ENCODE measurements around the gene CHRNA4.

Gene CHRNA4

GRCh38 chr20:63320616-63321147 is 40.5 kb downstream of the CHRNA4 start:
- no peak for DNase-seq (ENCODE audit: low read depth in 2 of 2)

- DNase-seq (ENCODE audit: low read depth in 2 of 2) = no peak
These were observed 41.1 kb downstream of the CHRNA4 start for GRCh38 chr20:63320041-63320511.

GRCh38 chr20:63319164-63320040 is 41.7 kb downstream of the CHRNA4 start:
- DNase-seq (ENCODE audit: low read depth in 2 of 2) = no peak

GRCh38 chr20:63318391-63319163 is 42.6 kb downstream of the CHRNA4 start:
- no peak for DNase-seq (ENCODE audit: low read depth in 2 of 2)

- no peak for DNase-seq (ENCODE audit: low read depth in 2 of 2)
These were observed 43.4 kb downstream of the CHRNA4 start for GRCh38 chr20:63317601-63318291.

- no peak for DNase-seq (ENCODE audit: low read depth in 2 of 2)
These were observed 44.1 kb downstream of the CHRNA4 start for GRCh38 chr20:63317061-63317460.

- no peak for DNase-seq (ENCODE audit: low read depth in 2 of 2)
These were observed 44.6 kb downstream of the CHRNA4 start for GRCh38 chr20:63316502-63316921.

GRCh38 chr20:63315731-63316491 is 45.2 kb downstream of the CHRNA4 start:
- no peak for DNase-seq (ENCODE audit: low read depth in 2 of 2)

- no peak for DNase-seq (ENCODE audit: low read depth in 2 of 2)
These were observed 45.9 kb downstream of the CHRNA4 start for GRCh38 chr20:63315240-63315689.

GRCh38 chr20:63314566-63315239 is 46.4 kb downstream of the CHRNA4 start:
- no peak for DNase-seq (ENCODE audit: low read depth in 2 of 2)

GRCh38 chr20:63314015-63314471 is 47.1 kb downstream of the CHRNA4 start:
- DNase-seq (ENCODE audit: low read depth in 2 of 2) = no peak

- DNase-seq (ENCODE audit: low read depth in 2 of 2) = no peak
These were observed 47.7 kb downstream of the CHRNA4 start for GRCh38 chr20:63313349-63314014.

- DNase-seq (ENCODE audit: low read depth in 2 of 2) = no peak
These were observed 48.3 kb downstream of the CHRNA4 start for GRCh38 chr20:63312690-63313348.

GRCh38 chr20:63312273-63312672 is 48.9 kb downstream of the CHRNA4 start:
- no peak for DNase-seq (ENCODE audit: low read depth in 2 of 2)

- no peak for DNase-seq (ENCODE audit: low read depth in 2 of 2)
These were observed 49.3 kb downstream of the CHRNA4 start for GRCh38 chr20:63311833-63312243.

GRCh38 chr20:63311186-63311832 is 49.8 kb downstream of the CHRNA4 start:
- no peak for DNase-seq (ENCODE audit: low read depth in 2 of 2)

- no peak for DNase-seq (ENCODE audit: low read depth in 2 of 2)
These were observed 50.7 kb downstream of the CHRNA4 start for GRCh38 chr20:63310265-63310991.
